ENCODE data around the gene PTGR2.

GRCh38 chr14:73843296-73843695 lies 8.3 kb upstream of the PTGR2 start:
- TF ChIP-seq CTCF (conservative IDR thresholded peaks at IDR 0.05), result no peak
- TF ChIP-seq EZH2 (IDR thresholded peaks at IDR 0.05; ENCODE audit: low read depth), result no peak
